Activated T-helper 9 cell treated with anti-CD3 and anti-CD28 coated beads, Interleukin-2, amount 50 U/mL, for 16 hours (primary cell): ENCODE measurements around the gene DDX24.

ENCODE experiments used
- DNase-seq: peaks from one replicate; pipeline ENCODE4 v3.0.0-alpha.2; 2020; ENCODE audit warnings: low read depth

DDX24 gene

GRCh38 chr14:94046696-94047250 is 34.2 kb downstream of the DDX24 start:
- no peak for DNase-seq

GRCh38 chr14:94045563-94046345 is 35.2 kb downstream of the DDX24 start:
- DNase-seq: no peak

GRCh38 chr14:94045101-94045500 is 35.9 kb downstream of the DDX24 start:
- no peak for DNase-seq

DNA sequence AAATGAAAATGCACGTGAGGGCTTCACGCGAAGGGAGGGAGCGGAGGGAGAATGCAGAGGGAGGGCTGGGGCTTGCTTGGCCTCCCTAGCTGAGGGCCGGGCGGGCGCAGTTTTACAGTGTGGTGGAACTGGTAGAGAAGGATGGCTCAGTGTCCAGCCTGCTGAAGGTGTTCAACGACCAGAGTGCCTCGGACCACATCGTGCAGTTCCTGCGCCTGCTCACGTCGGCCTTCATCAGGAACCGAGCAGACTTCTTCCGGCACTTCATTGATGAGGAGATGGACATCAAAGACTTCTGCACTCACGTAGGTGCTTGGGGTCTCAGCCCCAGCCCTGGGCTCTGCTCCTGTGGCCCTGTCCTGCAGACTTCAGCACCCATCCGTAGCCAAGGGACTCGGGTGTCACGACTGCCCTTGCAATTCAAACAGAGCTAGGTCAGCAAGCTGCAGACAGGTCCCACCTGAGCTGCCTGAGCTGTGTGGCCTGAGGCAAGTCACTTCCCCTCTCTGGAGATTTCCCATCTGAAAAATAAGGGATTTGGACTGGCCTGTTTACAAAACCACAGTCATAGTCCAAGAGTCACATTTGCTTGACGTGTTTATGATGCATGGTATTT is 36.4 kb downstream of the DDX24 start:
- DNase-seq: no peak

DNA sequence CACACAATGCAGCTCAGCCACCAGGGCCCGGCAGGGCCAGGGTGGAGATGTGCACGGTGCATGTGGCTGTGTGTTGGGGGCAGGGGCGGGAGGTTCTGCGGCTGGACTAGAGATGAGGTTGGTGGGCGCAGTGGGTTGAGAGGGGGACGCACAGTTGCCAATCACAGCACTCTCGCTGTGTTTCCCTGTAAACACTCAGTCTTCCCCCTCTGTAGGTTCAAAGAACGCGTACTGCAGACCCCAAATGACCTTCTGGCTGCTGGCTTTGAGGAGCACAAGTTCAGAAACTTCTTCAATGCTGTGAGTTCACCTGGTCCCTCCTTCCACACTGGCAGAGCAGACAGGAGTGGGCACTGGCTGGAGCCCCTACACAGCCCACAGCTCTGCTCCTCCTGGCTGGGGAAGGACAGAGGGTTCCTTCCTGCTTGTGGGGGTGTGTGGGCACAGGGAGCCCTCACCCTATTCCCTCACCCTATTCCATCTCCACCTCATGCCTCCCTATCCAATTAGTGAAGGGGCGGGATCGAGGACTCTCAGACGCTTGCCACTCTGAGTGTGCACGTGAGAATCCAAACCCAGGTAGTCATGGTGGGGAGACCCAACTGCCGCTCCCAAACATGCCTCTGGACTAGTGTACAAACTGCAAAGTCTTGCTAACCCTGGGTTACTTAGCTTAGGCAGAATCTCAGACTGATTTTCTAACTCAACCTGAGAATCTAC is 37.1 kb downstream of the DDX24 start:
- DNase-seq: no peak

DNA sequence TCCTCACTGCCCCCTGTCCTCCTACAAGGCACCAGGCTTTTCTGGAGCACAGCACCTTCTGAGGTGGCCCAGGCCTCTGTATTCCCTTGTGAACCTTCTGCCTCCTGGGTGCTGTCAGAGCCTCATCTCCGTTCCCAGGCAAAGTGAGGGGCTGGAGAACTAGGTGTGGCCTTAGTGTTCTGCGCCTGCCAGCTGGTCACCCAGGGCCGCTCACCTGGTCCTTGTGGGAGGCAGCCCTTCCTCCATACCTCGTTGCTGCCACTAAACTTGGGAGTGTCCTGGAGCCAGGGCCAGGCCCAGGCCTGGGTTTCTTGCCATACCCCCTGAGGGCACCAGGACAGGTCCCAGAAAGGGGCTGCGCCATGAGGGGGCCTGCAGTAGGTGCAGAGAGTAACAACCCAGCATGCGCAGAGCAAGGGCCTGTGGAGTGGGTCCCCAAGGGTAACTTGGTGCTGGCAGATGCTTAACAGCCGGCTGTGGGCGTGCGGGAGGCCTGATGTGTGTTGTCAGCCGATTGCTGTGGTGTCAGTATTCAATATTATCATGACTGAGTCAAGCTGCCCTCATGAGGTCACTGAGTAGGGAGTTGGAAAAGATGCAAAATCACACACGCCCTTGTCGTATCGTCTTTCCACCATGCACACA is 37.8 kb downstream of the DDX24 start:
- no peak for DNase-seq

DNA sequence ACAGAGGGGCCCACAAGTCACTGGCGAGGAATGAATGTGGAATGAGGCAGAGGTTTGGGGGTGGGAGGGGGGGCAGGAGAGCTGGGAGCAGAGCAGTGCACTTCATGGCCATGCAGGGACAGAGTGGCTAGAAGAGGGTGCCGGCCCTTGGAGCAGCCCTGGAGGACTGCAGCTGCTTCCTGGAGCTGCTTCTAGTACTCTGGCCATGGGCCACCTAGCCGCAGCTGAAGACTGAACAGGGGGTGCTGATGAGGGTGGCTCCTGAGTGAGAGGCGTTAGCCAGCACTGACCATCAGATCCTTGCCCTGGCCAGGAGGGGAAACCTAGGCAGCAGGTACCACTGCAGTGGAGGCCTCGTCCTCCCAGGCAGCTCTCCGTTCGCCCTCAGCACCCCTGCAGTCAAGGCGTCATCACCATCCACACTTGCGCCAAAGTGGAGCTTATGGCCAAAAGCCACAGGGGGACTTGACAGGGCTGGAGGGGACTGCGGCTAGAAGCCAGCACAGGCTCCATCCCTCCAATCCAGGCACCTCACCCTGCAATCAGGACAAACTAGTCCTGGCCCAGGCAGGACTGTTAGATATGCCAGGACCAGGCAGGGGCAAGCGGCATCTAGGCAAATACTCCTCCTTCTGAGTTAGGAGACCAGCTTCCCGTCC is 38.4 kb downstream of the DDX24 start:
- DNase-seq: no peak

- no peak for DNase-seq
Measured at GRCh38 chr14:94041551-94042346, 39.3 kb downstream of the DDX24 start.

GRCh38 chr14:94040796-94041195 is 40.2 kb downstream of the DDX24 start:
- DNase-seq: no peak

DNA sequence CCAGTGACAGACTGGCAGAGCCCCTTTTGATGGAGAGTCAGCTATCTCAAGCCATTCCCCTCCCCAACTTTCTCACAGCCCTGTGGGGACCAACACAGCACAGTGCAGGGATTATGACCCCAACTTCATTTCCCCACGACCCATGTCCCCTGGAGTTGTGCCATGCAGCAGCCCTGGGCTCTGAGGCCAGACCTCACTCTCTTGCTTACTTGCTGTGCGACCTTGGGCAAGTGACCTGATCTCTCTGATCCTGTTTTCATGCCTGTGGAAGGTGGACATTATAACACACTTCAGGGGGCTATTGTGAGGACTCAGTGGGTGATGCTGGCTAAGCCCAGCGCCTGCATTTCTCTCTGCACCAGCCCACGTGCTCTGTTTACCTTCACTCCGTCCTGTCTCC is 40.8 kb downstream of the DDX24 start:
- DNase-seq: no peak

DNA sequence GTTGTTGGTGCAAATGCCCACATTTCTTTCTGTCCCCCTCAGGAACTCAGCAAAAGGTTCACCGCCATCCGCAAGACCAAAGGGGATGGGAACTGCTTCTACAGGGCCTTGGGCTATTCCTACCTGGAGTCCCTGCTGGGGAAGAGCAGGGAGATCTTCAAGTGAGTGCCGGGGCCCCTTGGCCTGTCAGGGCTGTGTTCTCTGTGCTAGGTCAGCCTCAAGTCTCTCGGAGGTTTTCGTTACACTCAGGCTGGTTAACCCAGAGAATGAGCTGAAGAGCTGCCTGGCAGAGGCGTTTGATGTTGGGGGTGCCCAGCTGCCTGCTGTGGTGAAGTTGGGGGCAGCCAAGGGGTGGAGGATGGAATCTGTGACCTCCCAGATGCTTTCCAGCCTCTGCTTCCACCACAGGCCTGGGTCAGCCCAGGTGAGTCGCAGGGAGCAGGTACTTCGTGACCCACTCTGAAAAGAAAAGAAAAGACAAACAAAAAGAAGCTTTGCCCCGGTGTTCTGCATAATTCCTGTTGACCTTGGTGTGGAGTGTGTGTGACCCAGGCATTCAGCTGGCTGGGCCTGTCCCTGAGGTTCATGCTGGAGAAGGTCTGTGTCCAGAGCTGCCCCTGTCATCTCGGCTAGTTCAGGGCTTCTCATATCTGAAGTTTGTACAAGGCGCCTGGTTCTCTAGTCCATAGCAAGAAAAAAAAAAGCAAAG is 41.9 kb downstream of the DDX24 start:
- DNase-seq: no peak

GRCh38 chr14:94038510-94038909 is 42.5 kb downstream of the DDX24 start:
- DNase-seq: no peak

GRCh38 chr14:94037954-94038353 is 43.0 kb downstream of the DDX24 start:
- DNase-seq: no peak

DNA sequence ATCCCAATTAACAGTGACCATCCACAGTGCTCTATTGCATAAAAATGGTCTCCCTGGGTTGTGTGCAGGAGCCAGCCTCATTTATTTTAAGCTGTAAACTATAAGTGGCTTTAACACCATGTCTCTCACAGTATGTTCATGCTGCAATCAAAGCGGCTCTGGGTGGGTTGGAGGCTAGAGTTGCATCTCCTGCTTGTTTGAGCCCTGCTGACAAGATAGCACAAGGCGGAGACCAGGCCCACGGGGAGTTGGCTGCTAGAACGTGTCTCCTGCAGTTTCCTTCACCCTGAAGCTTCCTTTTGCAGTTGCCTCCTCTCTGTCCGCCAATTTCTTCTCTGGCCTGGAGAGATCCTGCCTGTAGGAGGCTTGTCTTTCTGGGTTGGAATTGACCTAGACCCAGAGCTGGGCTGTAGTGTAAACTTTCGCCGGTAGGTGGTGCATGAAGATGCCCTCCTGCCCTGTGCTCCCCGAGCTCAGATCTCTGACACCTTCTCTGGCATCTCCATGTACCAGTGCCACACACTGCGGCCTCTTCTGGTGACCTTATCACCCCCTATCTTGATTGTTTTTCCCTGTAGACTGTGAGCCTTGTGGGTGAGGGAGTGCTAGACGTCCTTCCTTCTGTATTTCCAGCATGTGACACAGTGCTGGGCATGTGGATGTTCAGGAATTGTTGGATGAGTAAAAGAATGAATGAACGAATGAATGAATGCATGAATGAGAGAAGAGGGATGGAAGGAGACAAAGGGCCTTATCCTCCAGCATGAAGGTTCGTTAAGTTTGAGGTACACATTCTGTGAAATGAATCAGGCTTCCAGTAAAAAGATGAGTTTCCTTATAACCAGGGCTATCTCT is 44.5 kb downstream of the DDX24 start:
- peak; percentile 61 for DNase-seq

GRCh38 chr14:94034886-94035285 is 46.1 kb downstream of the DDX24 start:
- no peak for DNase-seq

DNA sequence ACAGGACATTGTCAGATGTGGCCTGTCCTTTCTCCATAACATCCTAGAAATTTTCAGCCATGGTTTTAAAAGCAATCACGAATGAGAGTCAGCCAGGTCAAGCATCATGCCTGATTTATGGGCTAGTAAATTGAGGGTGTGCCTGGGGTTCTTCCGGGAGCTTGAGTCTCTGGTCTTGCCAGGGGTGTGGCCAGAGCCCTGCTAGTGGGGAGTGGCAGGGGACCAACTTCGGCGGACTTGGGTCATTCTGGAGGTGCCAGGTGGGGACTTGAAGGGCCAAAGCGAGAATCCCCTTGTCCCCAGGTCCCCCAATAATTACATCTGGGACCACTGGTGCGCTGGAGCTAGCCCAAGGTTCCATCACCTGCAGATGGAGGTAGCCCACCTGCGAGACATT is 49.1 kb downstream of the DDX24 start:
- no peak for DNase-seq

DNA sequence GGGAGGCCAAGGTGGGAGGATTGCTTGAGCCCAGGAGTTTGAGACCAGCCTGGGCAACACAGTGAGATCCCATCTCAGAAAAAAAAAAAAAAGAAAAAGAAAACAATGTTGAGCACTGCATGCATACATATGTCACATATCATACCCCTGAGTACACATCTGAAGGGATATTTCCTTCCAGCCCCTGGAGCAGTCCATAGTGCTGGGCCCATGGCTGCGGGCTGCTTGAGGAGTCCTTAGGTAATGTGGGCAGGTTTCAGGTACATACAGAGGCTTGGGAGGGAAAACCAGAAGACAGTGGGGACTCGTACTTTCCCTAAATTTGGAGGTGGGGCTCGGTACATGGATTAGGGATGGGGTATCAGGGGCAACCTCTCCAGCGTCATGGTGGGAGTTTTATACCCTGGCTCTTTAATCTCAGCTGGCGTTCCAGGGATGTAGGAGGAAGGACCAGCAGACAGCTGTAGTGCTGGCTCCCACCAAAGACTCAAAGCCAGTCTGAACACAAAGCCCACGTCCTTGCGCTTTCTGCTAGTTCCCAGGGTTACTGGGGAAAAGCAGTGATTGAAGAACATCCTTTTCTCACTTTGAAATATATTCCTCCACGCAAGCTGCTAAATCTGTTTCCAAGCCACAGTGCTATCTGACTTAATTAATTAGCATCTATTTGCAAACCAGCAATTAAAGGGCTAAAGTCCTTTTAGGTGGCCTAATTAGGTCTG is 49.7 kb downstream of the DDX24 start:
- no peak for DNase-seq

GRCh38 chr14:94030571-94030970 is 50.4 kb downstream of the DDX24 start:
- DNase-seq: no peak
